Nephron (organoid): ENCODE data around the gene HEXIM1.
A peak's percentile ranks its signal among the peaks of the same experiment; 100 is the strongest.

Experiments
- H3K27ac Mint-ChIP-seq, 3 experiments: 2 replicates each; pipeline ENCODE4 v1.8.0; 2020; ENCODE audit warnings: mixed read lengths in 3 of 3, mild to moderate bottlenecking in 2 of 3, moderate library complexity in 1 of 3
- H3K27me3 Mint-ChIP-seq: 2 replicates; pipeline ENCODE4 v1.8.0; 2021; ENCODE audit warnings: low read depth, mild to moderate bottlenecking, moderate library complexity, mixed read lengths
- H3K36me3 Mint-ChIP-seq: 2 replicates; pipeline ENCODE4 v1.8.0; 2020; ENCODE audit warnings: low read depth, mixed read lengths
- H3K4me1 Mint-ChIP-seq: 2 replicates; pipeline ENCODE4 v1.8.0; 2020; ENCODE audit warnings: mixed read lengths
- H3K4me3 Mint-ChIP-seq, 3 experiments: 2 replicates each; pipeline ENCODE4 v1.8.0; 2020; ENCODE audit warnings: mild to moderate bottlenecking in 3 of 3, mixed read lengths in 3 of 3, moderate library complexity in 2 of 3
- H3K9me3 Mint-ChIP-seq: 2 replicates; pipeline ENCODE4 v1.8.0; 2020; ENCODE audit warnings: mixed read lengths
- TF ChIP-seq, protein P1 (sequence below), 3 experiments: fragments of 200-600 bp; sonication (generic); IDR thresholded peaks; one replicate each; pipeline ENCODE4 v1.5.0; 2021; ENCODE audit warnings: antibody characterized with exemption in 3 of 3; ENCODE audit not compliant: unreplicated experiment in 3 of 3

HEXIM1 gene

DNA sequence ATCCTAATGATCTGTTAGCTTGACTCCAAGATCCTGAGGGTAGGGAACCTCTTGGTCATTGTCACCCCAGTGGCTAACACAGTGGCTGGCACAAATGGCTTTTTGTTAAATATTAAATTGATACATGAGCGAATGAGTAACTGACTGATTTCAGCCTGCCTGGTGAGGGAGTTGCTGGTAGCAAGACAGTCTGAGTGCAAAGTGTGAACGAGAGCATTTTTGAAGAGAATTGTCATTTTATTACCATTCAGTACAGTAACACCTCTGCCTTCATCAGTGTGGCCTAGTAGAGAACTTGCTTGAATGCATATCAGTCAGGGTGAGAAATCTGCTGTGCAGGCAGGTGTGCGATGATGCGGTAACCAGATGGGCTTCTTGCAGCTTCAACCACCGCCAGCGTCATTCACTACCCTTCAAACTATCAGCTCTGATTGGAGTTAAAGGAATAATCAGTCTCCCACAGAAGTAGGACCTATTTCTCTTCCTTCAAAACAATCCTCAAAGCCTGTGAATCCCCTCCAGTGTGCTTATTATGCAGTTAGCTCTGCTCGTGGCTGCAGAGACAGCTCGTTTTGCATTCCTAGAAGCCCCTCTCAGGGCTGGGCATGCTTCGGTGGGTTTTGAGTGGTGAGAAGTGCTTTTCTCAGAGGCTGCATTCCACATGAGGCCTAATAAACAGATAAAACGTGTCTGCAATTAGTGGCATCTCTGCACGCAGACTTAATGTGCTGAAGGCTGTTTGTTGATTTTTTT, 42.4 kb downstream of the HEXIM1 start:
- Mint-ChIP-seq H3K9me3 (no peaks in the 10 kb centered on the region), H3K27me3 (no peaks in the 10 kb centered on the region), H3K4me1 (no peaks in the 10 kb centered on the region), H3K4me3 (no peak overlapping the region), H3K36me3 (no peaks in the 10 kb centered on the region), H3K27ac (peak overlapping the region; percentile 82 to 93 (median 83))
- TF ChIP-seq, protein P1, sequence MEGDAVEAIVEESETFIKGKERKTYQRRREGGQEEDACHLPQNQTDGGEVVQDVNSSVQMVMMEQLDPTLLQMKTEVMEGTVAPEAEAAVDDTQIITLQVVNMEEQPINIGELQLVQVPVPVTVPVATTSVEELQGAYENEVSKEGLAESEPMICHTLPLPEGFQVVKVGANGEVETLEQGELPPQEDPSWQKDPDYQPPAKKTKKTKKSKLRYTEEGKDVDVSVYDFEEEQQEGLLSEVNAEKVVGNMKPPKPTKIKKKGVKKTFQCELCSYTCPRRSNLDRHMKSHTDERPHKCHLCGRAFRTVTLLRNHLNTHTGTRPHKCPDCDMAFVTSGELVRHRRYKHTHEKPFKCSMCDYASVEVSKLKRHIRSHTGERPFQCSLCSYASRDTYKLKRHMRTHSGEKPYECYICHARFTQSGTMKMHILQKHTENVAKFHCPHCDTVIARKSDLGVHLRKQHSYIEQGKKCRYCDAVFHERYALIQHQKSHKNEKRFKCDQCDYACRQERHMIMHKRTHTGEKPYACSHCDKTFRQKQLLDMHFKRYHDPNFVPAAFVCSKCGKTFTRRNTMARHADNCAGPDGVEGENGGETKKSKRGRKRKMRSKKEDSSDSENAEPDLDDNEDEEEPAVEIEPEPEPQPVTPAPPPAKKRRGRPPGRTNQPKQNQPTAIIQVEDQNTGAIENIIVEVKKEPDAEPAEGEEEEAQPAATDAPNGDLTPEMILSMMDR (IDR thresholded peaks at IDR 0.05; ENCODE audit: unreplicated experiment in 3 of 3), result no peak

DNA sequence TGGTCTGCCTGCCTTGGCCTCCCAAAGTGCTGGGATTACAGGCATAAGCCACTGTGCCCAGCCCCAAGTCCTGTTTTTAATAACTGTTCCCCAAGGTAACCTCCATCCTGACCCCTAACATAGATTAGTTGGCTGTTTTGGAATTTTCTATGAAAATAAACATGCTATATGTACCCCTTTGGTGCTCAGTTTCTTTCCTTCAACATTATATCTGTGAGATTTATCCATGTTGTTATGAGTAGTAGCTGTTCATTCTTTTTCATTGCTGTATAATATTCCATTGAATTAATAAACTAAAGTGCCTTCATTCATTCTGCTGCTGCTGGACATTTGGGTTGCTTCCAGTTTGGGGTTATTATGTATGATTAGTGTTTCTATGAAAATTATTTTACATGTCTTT, 47.1 kb downstream of the HEXIM1 start:
- Mint-ChIP-seq H3K36me3 (no peaks in the 10 kb centered on the region), H3K9me3 (no peaks in the 10 kb centered on the region), H3K4me3 (no peak overlapping the region), H3K4me1 (peaks cover 18% of the 10 kb centered on the region), H3K27me3 (peaks cover 6% of the 10 kb centered on the region), H3K27ac (peak overlapping the region in 1 of 3 experiments; percentile 39)
- TF ChIP-seq, protein P1 (IDR thresholded peaks at IDR 0.05; ENCODE audit: unreplicated experiment in 3 of 3), result no peak

DNA sequence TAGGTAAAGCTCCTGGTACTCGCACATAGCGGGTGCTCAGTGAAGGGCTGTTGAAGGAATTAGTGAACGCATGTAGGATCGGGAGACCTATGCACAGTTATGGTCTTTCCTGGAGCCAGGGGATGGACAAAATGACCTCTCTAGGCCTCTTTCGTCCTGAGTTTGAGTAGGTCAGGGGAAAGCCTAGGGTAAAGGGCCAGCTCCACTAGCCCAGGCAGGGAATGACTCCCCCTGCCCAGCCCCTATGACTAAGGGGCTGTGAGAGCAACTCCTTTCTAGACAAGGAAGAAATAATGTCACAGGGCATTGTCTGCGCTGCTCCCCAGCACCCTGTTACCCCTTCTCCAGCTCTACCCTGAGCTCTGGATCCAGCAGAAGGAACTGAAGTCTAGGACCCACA, 48.8 kb downstream of the HEXIM1 start:
- Mint-ChIP-seq H3K4me1 (peaks cover 23% of the 10 kb centered on the region), H3K9me3 (no peaks in the 10 kb centered on the region)

DNA sequence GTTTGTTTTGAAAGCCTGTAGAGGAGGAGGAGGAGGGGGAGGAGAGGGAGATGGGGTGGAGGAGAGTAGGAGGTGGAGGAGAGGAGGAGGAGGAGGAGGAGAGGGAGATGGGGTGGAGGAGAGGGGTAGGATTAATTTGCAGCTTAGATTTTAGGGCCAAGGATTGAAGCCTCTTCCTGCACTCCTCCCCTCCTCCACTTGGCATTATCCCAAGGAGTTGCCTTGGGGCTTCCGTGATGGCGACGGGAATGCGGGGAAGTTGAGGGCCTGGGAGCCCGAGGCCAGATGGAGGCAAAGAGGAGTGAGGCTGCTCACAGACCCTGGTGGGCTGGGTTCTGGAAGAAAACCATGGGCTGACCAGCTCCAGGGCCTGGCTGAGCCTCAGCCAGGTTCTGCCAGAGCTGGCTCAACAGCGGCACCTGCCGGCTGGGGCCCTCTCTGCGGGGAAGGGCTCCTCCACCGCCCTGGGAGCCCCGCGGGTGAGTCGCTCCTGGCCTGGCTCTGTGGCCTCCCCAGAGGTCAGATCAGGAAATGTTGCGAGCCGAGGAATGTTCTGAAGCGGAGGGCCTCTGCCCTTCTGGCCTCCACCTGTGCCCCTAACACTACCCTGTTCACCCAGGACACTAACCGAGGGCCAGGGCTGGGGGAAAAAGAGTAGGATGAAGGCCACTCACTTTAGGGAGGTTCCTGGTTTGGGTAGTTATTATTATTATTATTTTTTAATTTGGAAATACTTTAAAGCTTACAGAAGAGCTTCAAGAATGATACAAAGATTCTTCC, 49.5 kb downstream of the HEXIM1 start:
- Mint-ChIP-seq H3K9me3 (no peaks in the 10 kb centered on the region), H3K4me3 (peak overlapping the region; percentile 8 to 61 (median 26)), H3K4me1 (peaks cover 23% of the 10 kb centered on the region), H3K36me3 (no peaks in the 10 kb centered on the region), H3K27me3 (peaks cover 6% of the 10 kb centered on the region), H3K27ac (peak overlapping the region; percentile 80 to 97 (median 93))
- TF ChIP-seq, protein P1 (IDR thresholded peaks at IDR 0.05; ENCODE audit: unreplicated experiment in 3 of 3), result peak; percentile 99

More for the DNA sequence above, 48.8 kb downstream of the HEXIM1 start:
- Mint-ChIP-seq H3K27ac (peak overlapping the region; percentile 80 to 97 (median 93)), H3K4me3 (no peak overlapping the region), H3K27me3 (peaks cover 6% of the 10 kb centered on the region), H3K36me3 (no peaks in the 10 kb centered on the region)
- TF ChIP-seq, protein P1 (IDR thresholded peaks at IDR 0.05; ENCODE audit: unreplicated experiment in 3 of 3), result no peak

DNA sequence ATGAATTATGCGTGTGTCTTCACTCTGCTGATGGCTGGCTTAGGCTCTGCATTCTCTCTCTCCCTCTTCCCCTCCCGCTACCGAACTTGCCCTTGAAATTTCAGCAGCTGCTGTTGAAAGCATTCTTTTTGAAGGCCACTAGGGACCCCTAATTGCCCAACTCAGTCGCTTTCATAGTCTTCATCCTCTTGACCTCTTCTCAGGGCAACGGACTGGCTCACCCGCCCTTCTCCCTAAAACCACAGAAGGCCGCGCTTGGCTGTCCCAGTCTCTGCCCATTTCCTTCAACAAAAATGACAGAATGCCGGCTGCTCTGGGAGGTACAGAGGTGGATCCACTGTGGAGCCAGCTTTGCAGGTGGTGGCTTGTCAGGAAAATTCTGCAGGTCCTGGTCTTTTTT, 52.4 kb downstream of the HEXIM1 start:
- Mint-ChIP-seq H3K4me1 (peaks cover 23% of the 10 kb centered on the region), H3K4me3 (no peak overlapping the region), H3K9me3 (no peaks in the 10 kb centered on the region), H3K27ac (peak overlapping the region in 2 of 3 experiments; percentile 3 to 79), H3K27me3 (peaks cover 6% of the 10 kb centered on the region), H3K36me3 (no peaks in the 10 kb centered on the region)
- TF ChIP-seq, protein P1 (IDR thresholded peaks at IDR 0.05; ENCODE audit: unreplicated experiment in 3 of 3), result no peak
